ENCODE measurements around the gene INSM1.
"Not testable (repeated sequence)": the region's sequence is repeated elsewhere in the genome, so short reads cannot be mapped to it uniquely, and the experiment has no call there.

INSM1 gene

GRCh38 chr20:20367575-20368417 is at the start of gene INSM1:
INSM1 (plus strand) TSS chr20:20368104; CDS start chr20:20368268, 164 bp downstream.
- DNase-seq (ENCODE audit: low spot score) = peak; percentile 57

GRCh38 chr20:20318365-20319161 is 49.3 kb upstream of the INSM1 start:
- DNase-seq (ENCODE audit: low spot score) = no peak

GRCh38 chr20:20321134-20321533 is 46.8 kb upstream of the INSM1 start:
- DNase-seq (ENCODE audit: low spot score) = no peak

- no peak for DNase-seq (ENCODE audit: low spot score)
Measured at GRCh38 chr20:20321917-20322316, 46.0 kb upstream of the INSM1 start.

GRCh38 chr20:20322912-20323311 is 45.0 kb upstream of the INSM1 start:
- no peak for DNase-seq (ENCODE audit: low spot score)

- DNase-seq (ENCODE audit: low spot score) = no peak
Measured at GRCh38 chr20:20327746-20328145, 40.2 kb upstream of the INSM1 start.

- no peak for DNase-seq (ENCODE audit: low spot score)
Measured at GRCh38 chr20:20329564-20329963, 38.3 kb upstream of the INSM1 start.

GRCh38 chr20:20331156-20331555 is 36.7 kb upstream of the INSM1 start:
- DNase-seq (ENCODE audit: low spot score) = no peak

- DNase-seq (ENCODE audit: low spot score) = no peak
Measured at GRCh38 chr20:20331817-20332216, 36.1 kb upstream of the INSM1 start.

- DNase-seq (ENCODE audit: low spot score) = no peak
Measured at GRCh38 chr20:20333866-20334265, 34.0 kb upstream of the INSM1 start.

- no peak for DNase-seq (ENCODE audit: low spot score)
Measured at GRCh38 chr20:20334489-20334888, 33.4 kb upstream of the INSM1 start.

- peak; percentile 35 for DNase-seq (ENCODE audit: low spot score)
Measured at GRCh38 chr20:20338133-20338730, 29.7 kb upstream of the INSM1 start.

GRCh38 chr20:20340443-20340842 is 27.5 kb upstream of the INSM1 start:
- DNase-seq (ENCODE audit: low spot score) = no peak

GRCh38 chr20:20341371-20341770 is 26.5 kb upstream of the INSM1 start:
- DNase-seq (ENCODE audit: low spot score) = no peak

GRCh38 chr20:20342066-20342465 is 25.8 kb upstream of the INSM1 start:
- no peak for DNase-seq (ENCODE audit: low spot score)

GRCh38 chr20:20343932-20344331 is 24.0 kb upstream of the INSM1 start:
- DNase-seq (ENCODE audit: low spot score) = no peak

- no peak for DNase-seq (ENCODE audit: low spot score)
Measured at GRCh38 chr20:20344476-20344875, 23.4 kb upstream of the INSM1 start.

- no peak for DNase-seq (ENCODE audit: low spot score)
Measured at GRCh38 chr20:20353576-20353975, 14.3 kb upstream of the INSM1 start.

GRCh38 chr20:20355503-20355902 is 12.4 kb upstream of the INSM1 start:
- not testable (repeated sequence) for DNase-seq (ENCODE audit: low spot score)

- DNase-seq (ENCODE audit: low spot score) = no peak
Measured at GRCh38 chr20:20358801-20359200, 9.1 kb upstream of the INSM1 start.

- DNase-seq (ENCODE audit: low spot score) = no peak
Measured at GRCh38 chr20:20359628-20360027, 8.3 kb upstream of the INSM1 start.

GRCh38 chr20:20360464-20360863 is 7.4 kb upstream of the INSM1 start:
- peak; percentile 81 for DNase-seq (ENCODE audit: low spot score)
